ENCODE measurements around the gene ME2. TPM values are rescaled to one million over a fixed set of nuclear protein-coding genes. Genes with fewer than 3 reads are reported as not detected.
"Not testable (repeated sequence)": the region's sequence is repeated elsewhere in the genome, so short reads cannot be mapped to it uniquely, and the experiment has no call there.

Gene ME2
- total RNA-seq, 1 donor from 2014 or later, result 39.0 TPM

DNA sequence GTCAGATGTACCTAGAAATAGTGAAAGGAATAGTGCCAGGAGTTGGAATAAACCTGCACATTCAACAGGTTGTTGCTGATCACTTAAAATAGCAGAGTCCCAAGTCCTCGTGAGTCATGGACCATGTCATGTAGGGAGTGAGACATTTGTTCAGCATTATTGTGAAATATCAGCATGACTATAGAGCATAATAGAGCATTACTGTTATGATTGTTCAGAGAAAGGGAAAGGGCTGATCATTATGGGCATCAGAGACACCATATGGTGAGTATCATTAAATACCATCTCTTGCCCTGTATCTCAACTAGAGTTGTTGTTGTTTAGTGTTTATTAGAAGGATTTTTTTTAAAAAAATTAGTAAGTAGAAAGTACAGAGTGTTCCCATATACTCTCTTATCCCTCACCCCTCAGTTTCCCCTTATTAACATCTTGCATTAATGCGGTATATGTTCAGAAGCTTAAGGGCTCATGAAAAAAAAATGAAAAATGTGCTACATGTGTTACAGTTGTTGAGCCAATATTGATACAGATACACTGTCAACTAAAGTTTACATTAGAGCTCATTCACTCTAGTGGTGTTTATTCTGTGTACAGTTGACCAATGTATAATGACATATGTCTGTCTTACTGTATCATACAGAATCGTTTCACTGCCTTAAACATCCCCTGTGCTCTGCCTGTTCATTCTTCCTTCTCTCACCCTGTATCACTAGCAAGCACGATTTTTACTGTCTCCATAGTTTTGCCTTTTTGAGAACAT, 94.6 kb downstream of the ME2 start:
- DNase-seq (ENCODE audit: low spot score), result peak; percentile 31

DNA sequence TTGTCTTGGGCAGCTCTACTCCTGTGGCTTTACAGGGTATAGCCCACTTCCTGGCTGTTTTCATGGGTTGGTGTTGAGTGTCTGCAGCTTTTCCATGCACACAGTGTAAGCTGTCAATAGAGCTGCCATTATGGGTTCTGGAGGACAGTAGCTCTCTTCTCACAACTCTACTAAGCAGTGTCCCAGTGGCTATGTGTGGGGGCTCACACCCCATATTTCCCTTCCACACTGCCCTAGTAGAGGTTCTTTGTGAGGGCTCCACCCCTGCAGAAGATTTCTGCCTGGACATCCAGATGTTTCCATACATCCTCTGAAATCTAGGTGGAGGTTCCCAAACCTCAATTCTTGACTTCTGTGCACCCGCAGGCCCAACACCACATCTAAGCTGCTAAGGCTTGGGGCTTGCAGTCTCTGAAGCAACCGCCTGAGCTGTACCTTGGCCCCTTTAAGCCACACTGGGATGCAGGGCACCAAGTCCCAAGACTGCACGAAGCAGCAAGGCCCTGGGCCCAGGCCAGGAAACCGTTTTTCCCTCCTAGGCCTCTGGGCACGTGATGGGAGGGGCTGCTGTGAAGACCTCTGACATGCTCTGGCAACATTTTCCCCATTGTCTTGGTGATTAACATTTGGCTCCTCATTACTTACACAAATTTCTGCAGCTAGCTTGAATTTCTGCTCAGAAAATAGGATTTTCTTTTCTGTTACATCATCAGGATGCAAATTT, 98.3 kb downstream of the ME2 start:
- DNase-seq (ENCODE audit: low spot score), result no peak

DNA sequence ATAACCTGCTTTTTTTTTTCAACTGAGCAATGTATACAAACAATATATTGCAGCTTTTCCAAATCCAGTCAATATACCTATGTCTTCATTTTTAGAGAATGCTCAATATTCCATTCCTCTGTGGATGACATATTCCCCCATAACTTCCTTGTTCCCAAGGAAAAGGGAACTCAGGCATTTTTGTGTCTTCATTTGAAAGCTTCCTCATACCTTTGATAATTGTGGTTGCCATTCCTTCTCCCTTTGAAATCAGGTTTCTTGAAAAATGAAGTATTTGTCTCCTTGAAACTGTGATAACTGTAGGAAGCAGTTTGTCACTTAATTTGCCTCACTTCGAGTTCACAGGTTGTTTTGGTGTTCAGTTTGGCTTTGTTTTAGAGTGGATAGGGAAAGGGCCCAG, 102.5 kb downstream of the ME2 start:
- no peak for DNase-seq (ENCODE audit: low spot score)

DNA sequence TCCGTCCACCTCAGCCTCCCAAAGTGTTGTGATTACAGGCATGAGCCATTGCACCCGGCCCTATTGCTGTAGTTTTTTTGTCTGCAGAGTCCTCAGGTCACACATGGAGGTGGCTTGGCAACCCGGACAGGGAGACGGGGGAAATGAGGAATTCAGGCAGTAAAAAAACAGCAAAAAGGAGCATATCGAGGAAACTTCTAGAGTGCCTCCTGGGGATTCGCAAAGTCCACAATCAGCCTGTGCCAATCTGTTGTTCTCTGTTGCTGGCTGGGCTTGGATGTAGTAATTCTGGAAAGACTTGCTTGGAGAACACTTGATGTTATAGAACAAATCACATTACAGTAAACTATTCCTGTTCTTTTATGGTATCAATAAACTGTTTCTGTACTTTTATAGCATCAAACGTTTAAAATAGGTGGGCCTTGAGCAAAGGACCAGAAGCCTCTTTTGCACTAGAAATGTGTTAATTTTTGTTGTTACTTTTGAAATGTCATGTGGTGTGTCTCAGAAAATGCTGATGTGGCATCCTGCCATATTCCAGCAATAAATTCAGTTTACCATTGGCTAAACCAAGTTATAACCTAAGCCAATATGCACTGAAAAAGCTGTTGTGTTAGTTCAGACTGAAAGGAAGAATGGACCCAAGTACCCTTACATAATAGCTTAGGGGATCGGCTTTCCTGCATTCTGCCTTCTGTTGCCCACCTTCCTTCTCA, 103.3 kb downstream of the ME2 start:
- DNase-seq (ENCODE audit: low spot score), result no peak

DNA sequence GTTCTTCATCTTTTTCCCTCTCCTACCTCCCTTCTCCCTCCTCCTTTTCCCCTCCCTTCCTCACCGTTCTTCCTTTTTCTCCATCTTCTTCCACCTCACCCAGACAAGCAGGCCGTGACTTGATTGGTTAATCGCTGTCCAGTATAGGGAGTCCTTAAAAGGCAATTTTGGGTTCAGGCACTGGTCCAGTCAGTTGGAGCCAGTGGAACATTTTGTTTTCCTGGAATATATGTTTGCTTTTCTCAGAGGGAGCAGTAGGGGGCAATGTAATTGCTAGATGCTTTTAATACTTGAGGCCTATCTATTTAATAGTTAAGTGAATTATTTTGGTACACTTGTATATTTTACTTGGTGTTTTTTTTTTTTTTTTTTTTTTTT, 103.9 kb downstream of the ME2 start:
- DNase-seq (ENCODE audit: low spot score), result no peak

DNA sequence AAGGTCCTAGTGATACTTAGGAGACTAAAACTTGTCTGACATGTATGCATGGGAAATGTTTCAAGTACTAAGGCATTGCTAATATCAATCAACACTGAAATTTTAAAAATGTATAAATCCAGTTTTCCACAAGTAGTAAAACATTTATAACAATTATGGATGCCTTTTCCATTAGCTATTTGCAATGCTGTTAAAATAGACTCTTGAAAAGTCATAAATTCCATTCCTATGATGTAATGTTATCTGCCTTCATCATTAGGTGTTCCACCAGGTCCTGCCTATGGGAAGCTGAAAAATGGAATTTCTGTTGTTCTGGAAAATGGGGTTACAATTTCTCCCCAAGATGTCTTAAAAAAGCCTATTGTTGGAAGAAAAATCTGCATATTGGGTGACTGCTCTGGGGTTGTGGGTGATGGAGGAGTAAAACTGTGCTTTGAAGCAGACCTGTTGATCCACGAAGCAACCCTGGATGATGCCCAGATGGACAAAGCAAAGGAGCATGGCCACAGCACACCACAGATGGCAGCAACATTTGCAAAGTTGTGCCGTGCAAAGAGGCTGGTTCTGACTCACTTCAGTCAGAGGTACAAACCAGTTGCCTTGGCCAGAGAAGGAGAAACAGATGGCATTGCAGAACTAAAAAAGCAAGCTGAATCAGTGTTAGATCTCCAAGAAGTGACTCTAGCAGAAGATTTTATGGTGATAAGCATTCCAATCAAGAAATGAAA, 107.6 kb downstream of the ME2 start:
- no peak for DNase-seq (ENCODE audit: low spot score)

DNA sequence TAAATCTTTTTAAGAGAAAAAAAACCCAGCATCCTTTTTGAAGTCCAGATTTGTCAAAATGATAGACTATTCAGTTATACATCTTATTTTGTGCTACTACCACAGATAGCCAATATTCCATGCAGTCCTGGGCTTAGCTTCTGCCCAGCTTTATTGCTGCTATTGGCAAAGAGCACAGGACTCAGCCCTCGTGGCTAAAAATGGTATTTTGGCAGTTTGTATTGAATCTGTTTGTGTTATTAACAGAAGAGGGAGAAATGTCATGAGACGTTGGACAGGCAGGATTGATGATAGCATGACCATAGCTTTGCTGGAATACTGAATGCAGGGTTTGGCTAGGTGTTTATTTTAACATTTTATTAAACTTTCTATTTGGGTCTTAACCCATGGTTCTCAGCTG, 108.3 kb downstream of the ME2 start:
- no peak for DNase-seq (ENCODE audit: low spot score)

DNA sequence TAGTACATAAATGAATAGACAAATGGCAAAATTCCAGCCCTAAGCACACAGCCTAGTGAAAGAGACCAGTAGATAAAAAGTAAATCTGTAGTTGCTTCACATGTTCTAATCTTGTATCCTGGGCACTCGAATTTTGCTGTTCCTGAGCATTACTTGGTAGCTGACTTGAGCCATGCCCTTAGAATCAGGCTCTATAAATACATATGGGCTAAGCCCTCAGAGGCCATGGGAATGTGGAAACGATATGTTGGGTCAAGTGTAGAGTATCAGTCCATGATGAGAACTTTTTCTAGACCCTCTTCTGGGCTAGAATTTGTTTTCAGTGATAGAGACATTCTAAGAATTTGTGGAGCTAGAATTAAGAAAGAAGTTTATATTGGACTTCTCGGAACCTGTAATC, 110.8 kb downstream of the ME2 start:
- DNase-seq (ENCODE audit: low spot score), result no peak

DNA sequence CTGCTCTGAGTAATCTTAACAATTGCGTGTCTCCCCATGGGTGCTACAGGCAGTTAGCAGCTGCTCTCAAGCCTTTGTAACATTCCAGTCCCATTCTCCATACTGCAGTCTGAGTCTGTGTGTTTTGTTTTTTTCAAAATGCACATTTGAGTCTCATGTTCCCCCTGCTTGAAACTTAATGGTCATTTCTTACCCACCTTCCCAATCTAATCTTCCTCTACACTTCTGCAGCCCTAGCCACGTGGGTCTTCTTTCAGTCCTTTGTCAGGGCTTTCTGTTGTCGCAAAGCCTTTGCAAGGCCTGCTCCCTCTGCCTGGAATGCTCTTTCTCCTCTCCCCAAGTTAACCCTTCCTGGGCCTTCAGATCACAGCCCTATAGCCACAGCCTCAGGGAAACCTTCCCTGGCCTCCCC, 113.4 kb downstream of the ME2 start:
- no peak for DNase-seq (ENCODE audit: low spot score)

DNA sequence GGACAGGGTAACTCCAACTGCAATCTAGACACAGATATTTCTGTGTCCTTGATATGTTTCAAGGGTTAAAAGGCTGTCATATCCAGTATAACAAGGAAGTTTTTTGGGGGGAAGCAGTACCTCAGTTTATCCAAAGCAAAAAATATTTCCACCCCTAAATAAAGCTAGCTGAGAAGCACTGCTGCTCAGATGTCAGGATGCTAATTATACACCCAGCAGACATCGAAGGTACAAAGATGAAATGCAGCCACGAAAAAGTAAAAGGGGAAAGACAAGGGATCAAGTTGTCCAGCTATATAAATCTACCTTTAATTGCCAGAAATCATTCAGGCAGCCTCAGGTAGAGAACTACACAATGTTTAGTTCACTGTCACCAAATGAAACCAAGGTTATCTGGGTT, 115.1 kb downstream of the ME2 start:
- DNase-seq (ENCODE audit: low spot score), result no peak

DNA sequence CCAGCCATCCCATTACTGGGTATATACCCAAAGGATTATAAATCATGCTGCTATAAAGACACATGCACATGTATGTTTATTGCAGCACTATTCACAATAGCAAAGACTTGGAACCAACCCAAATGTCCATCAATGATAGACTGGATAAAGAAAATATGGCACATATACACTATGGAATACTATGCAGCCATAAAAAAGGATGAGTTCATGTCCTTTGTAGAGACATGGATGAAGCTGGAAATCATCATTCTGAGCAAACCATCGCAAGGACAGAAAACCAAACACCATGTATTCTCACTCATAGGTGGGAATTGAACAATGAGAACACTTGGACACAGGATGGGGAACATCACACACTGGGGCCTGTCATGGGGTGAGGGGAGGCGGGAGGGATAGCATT, 124.3 kb downstream of the ME2 start:
- not testable (repeated sequence) for DNase-seq (ENCODE audit: low spot score)

Other genes with a start within 250 kb of the ME2 start
- gene MRO, start 59.1 kb upstream of the ME2 start, total RNA-seq, result 0.75 TPM
- 8.1 TPM for gene ELAC1, start 88.9 kb downstream of the ME2 start, total RNA-seq
- 108 TPM for gene SMAD4, start 151.1 kb downstream of the ME2 start, total RNA-seq